Measurements from ENCODE around the gene SNAPIN. TPM values are rescaled to one million over a fixed set of nuclear protein-coding genes. Genes with fewer than 3 reads are reported as not detected.

The SNAPIN gene
- total RNA-seq, 1 experiment from 2014 or later: 29.0 TPM

GRCh38 chr1:153711026-153711425 lies 52.5 kb downstream of the SNAPIN start:
- no peak overlapping the region for H3T11ph ChIP-seq (ENCODE audit: low read length)
- no peak overlapping the region for H3K14ac ChIP-seq (ENCODE audit: insufficient read depth, low read length)
- Mint-ChIP-seq H3K4me3 (no peak overlapping the region), H3K36me3 (ENCODE audit: insufficient read depth in 1 of 3, low read depth in 3 of 3) (no peaks in the 10 kb centered on the region), H3K4me1 (peaks cover 4% of the 10 kb centered on the region in 2 experiments; a peak in 2 of 4 replicates), H3K27me3 (ENCODE audit: low read depth) (no peaks in the 10 kb centered on the region; the same call in none of the 2 replicates), H3K9me3 (no peaks in the 10 kb centered on the region), H3K27ac (no peak overlapping the region; a peak in 1 of 7 replicates)
- no peaks in the 10 kb centered on the region for H3K27me3 ChIP-seq (ENCODE audit: insufficient read depth, low read length)
- H3K4ac ChIP-seq (ENCODE audit: low read depth, low read length): no peak overlapping the region
- no peak overlapping the region for H4K5ac ChIP-seq (ENCODE audit: insufficient read length, low read depth, low read length)
- no peak overlapping the region for H2BK120ac ChIP-seq (ENCODE audit: low read depth, low read length, poor library complexity, severe bottlenecking)
- H3K18ac ChIP-seq (ENCODE audit: insufficient read length, low read depth, low read length): no peak overlapping the region
- no peak for TF ChIP-seq CTCF (conservative IDR thresholded peaks at IDR 0.05)
- H3K56ac ChIP-seq (ENCODE audit: insufficient read length, low read depth, low read length): no peak overlapping the region
- no peaks in the 10 kb centered on the region for H3K79me2 ChIP-seq (ENCODE audit: insufficient read depth, low read length)
- no peak overlapping the region for H2BK20ac ChIP-seq (ENCODE audit: low read depth, low read length, poor library complexity, severe bottlenecking)
- DNase-seq: no peak
- H3K9me3 ChIP-seq (ENCODE audit: control insufficient read depth, low read depth, low read length): no peaks in the 10 kb centered on the region
- H3K23ac ChIP-seq (ENCODE audit: insufficient read length, low read depth, low read length): no peak overlapping the region
- H3K9ac ChIP-seq (ENCODE audit: extremely low read depth, insufficient read length, low read length): no peak overlapping the region
- H3K4me1 ChIP-seq (ENCODE audit: insufficient read depth, low read length): no peaks in the 10 kb centered on the region
- no peak overlapping the region for H2BK5ac ChIP-seq (ENCODE audit: insufficient read length, low read length)
- H4K91ac ChIP-seq (ENCODE audit: insufficient read length, low read depth, low read length): no peak overlapping the region
- no peak overlapping the region for H4K8ac ChIP-seq (replicated peaks; ENCODE audit: insufficient read length, low read depth, low read length)
- H2BK15ac ChIP-seq (ENCODE audit: low read depth, low read length): no peak overlapping the region
- H2AK5ac ChIP-seq (ENCODE audit: insufficient read length, low read length): no peak overlapping the region
- no CpG with 5 or more reads among the region's 7 CpGs for WGBS (ENCODE audit: extremely low coverage, insufficient read length, low lambda C conversion rate)
- no peaks in the 10 kb centered on the region for H3K23me2 ChIP-seq (ENCODE audit: insufficient read length, low read depth, low read length, poor library complexity, severe bottlenecking)
- H4K20me1 ChIP-seq (ENCODE audit: control insufficient read depth, insufficient read depth, insufficient read length): no peaks in the 10 kb centered on the region
- H3K4me2 ChIP-seq (ENCODE audit: insufficient read depth, insufficient read length, low read length): no peak overlapping the region
- no peaks in the 10 kb centered on the region for H3K79me1 ChIP-seq (ENCODE audit: insufficient read depth, low read depth, low read length, poor library complexity, severe bottlenecking)
- no peak overlapping the region for H2AFZ ChIP-seq (ENCODE audit: low read length)
- H3K27ac ChIP-seq (ENCODE audit: insufficient read length, low read depth, low read length): no peak overlapping the region
- H2BK12ac ChIP-seq (ENCODE audit: insufficient read length, low read depth, low read length): no peak overlapping the region

Small RNA genes within 50 kb of the gene (microRNA-seq; reads per million reads assigned to microRNA genes)
- gene MIR8083 (ENCODE audit: borderline microRNAs expressed): not detected

Other genes starting within 250 kb of the SNAPIN start
- not detected in 2 replicates for gene S100A7A, start 242.2 kb upstream of the SNAPIN start, total RNA-seq (2021)
- gene S100A7, start 198.1 kb upstream of the SNAPIN start, total RNA-seq (2021): not detected in 2 replicates
- not detected in 2 replicates for gene S100A6, start 122.7 kb upstream of the SNAPIN start, total RNA-seq (2021)
- not detected in 2 replicates for gene S100A5, start 117.8 kb upstream of the SNAPIN start, total RNA-seq (2021)
- gene S100A4, start 112.9 kb upstream of the SNAPIN start, total RNA-seq (2021): 9.0 and 9.3 TPM in 2 replicates
- not detected in 2 replicates for gene S100A3, start 109.4 kb upstream of the SNAPIN start, total RNA-seq (2021)
- gene S100A2, start 92.9 kb upstream of the SNAPIN start, total RNA-seq (2021): 0.57 and 0.92 TPM in 2 replicates
- gene S100A16, start 45.6 kb upstream of the SNAPIN start, total RNA-seq (2021): 8.0 and 8.2 TPM in 2 replicates
- gene S100A14, start 42.4 kb upstream of the SNAPIN start, total RNA-seq (2021): 0.63 and 0.66 TPM in 2 replicates
- gene S100A13, start 31.2 kb upstream of the SNAPIN start, total RNA-seq (2021): 55.0 and 64.5 TPM in 2 replicates
- 1.1 TPM in 1 of 2 replicates, not detected in the other for gene S100A1, start 30.3 kb upstream of the SNAPIN start, total RNA-seq (2021)
- gene CHTOP, start 24.6 kb upstream of the SNAPIN start, total RNA-seq (2021): 126 and 129 TPM in 2 replicates
- 357 and 362 TPM in 2 replicates for gene ILF2, start 12.3 kb downstream of the SNAPIN start, total RNA-seq (2021)
- gene NPR1, start 20.0 kb downstream of the SNAPIN start, total RNA-seq (2021): 8.6 and 8.9 TPM in 2 replicates
- 65.4 and 67.1 TPM in 2 replicates for gene INTS3, start 69.3 kb downstream of the SNAPIN start, total RNA-seq (2021)
- 42.0 and 45.3 TPM in 2 replicates for gene SLC27A3, start 116.7 kb downstream of the SNAPIN start, total RNA-seq (2021)

Data from H9 (cell line).